NB4 (cell line): ENCODE results near the gene C15orf39.

ENCODE experiments used
- CTCF ChIP-seq: IDR thresholded peaks from one replicate; pipeline ENCODE4 v1.5.1; 2012; ENCODE audit warnings: low read depth, low read length
- MYC ChIP-seq: IDR thresholded peaks from 2 replicates; pipeline ENCODE4 v1.6.1; 2011; ENCODE audit warnings: low read depth, low read length
- POLR2A ChIP-seq: IDR thresholded peaks from 2 replicates; pipeline ENCODE4 v1.6.1; 2011; ENCODE audit warnings: mild to moderate bottlenecking; ENCODE audit not compliant: insufficient read length; ENCODE audit errors: extremely low read depth

GRCh38 chr15:75179746-75180140 is 21.9 kb upstream of the C15orf39 start:
- no peak for TF ChIP-seq POLR2A
- no peak for TF ChIP-seq CTCF
- TF ChIP-seq MYC = no peak
